Transverse colon (tissue), 4 donors: Measurements from ENCODE around the gene PAX9.
"Not testable (repeated sequence)": the region's sequence is repeated elsewhere in the genome, so short reads cannot be mapped to it uniquely, and the experiment has no call there.

Experiments
- CTCF ChIP-seq, 5 experiments: fragments of 200-600 bp in 3 of 5; fragments of 450-650 bp in 2 of 5; sonication (generic) in 3 of 5; IDR thresholded peaks; 1 replicate in 2 of 5; 2 replicates in 3 of 5; pipeline ENCODE4 v1.5.1; 2016 to 2017; ENCODE audit warnings: antibody characterized with exemption in 5 of 5, inconsistent platforms in 3 of 5, mild to moderate bottlenecking in 2 of 5, moderate library complexity in 1 of 5
- EP300 ChIP-seq: sonication (generic); formaldehyde crosslinking; IDR thresholded peaks from one replicate; pipeline ENCODE4 v1.6.1; 2017; ENCODE audit warnings: antibody characterized with exemption, low read depth
- POLR2A ChIP-seq: fragments of 450-650 bp; IDR thresholded peaks from one replicate; pipeline ENCODE4 v1.6.1; 2016; ENCODE audit warnings: antibody characterized with exemption, mild to moderate bottlenecking, moderate library complexity
- POLR2AphosphoS5 ChIP-seq, 3 donors: sonication (generic); formaldehyde crosslinking; IDR thresholded peaks; one replicate each; pipeline ENCODE4 v1.6.1; 2016; ENCODE audit warnings: antibody characterized with exemption in 3 of 3

- TF ChIP-seq EP300; CTCF (IDR thresholded peaks at IDR 0.05); POLR2AphosphoS5 (IDR thresholded peaks at IDR 0.05); POLR2A: not testable (repeated sequence)
Measured at GRCh38 chr14:36699420-36699819, 37.8 kb downstream of the PAX9 start.
